ENCODE data around the gene ANO4.
"Not testable (repeated sequence)": the region's sequence is repeated elsewhere in the genome, so short reads cannot be mapped to it uniquely, and the experiment has no call there.

Gene ANO4

GRCh38 chr12:101089271-101089670, 294.7 kb downstream of the ANO4 start:
- H3K4me3 ChIP-seq (ENCODE audit: low read depth, low read length): no peak overlapping the region
- TF ChIP-seq POLR2A (IDR thresholded peaks at IDR 0.05; ENCODE audit: extremely low read depth, insufficient read length) (no peak), MAX (IDR thresholded peaks at IDR 0.05; ENCODE audit: low read depth, low read length) (no peak), CTCF (IDR thresholded peaks at IDR 0.05; ENCODE audit: low read depth, low read length) (no peak), MYC (IDR thresholded peaks at IDR 0.05; ENCODE audit: low read depth, low read length) (no peak)
- DNase-seq (ENCODE audit: low read depth): no peak

DNA sequence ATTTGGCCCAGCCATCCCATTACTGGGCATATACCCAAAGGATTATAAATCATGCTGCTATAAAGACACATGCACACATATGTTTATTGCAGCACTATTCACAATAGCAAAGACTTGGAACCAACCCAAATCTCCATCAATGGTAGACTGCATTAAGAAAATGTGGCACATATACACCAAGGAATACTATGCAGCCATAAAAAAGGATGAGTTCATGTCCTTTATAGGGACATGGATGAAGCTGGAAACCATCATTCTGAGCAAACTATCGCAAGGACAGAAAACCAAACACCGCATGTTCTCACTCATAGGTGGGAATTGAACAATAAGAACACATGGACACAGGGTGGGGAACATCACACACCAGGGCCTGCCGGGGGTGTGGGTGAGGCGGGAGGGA, 295.6 kb downstream of the ANO4 start:
- DNase-seq (ENCODE audit: low read depth); H3K4me3 ChIP-seq (ENCODE audit: low read depth, low read length): not testable (repeated sequence)

GRCh38 chr12:101097829-101098580, 303.4 kb downstream of the ANO4 start:
- TF ChIP-seq MYC (IDR thresholded peaks at IDR 0.05; ENCODE audit: low read depth, low read length) (no peak), POLR2A (IDR thresholded peaks at IDR 0.05; ENCODE audit: extremely low read depth, insufficient read length) (no peak), CTCF (IDR thresholded peaks at IDR 0.05; ENCODE audit: low read depth, low read length) (no peak), MAX (IDR thresholded peaks at IDR 0.05; ENCODE audit: low read depth, low read length) (no peak)
- H3K4me3 ChIP-seq (ENCODE audit: low read depth, low read length): no peak overlapping the region
- DNase-seq (ENCODE audit: low read depth): no peak

GRCh38 chr12:101107032-101107763, 312.6 kb downstream of the ANO4 start:
- DNase-seq (ENCODE audit: low read depth): no peak
- H3K4me3 ChIP-seq (ENCODE audit: low read depth, low read length): no peak overlapping the region
- TF ChIP-seq POLR2A (IDR thresholded peaks at IDR 0.05; ENCODE audit: extremely low read depth, insufficient read length): no peak

DNA sequence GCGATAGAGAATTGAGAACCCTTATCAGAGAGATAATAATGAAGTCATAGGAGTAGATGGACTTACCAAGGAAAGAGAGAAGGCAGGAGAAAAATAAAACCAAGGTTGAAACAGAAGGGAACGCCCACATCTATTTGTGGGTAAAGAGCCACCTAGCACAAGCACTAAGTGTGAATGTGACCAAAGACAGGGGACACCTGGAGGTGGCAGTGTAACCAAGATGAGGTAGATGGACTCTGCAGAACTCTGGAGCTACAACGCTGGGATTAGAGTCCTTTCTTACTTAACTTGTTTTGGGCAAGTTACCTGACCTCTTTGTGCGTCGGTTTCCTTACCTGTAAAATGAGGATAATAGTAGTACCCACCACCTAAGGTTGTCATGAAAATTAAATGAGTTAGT, 313.6 kb downstream of the ANO4 start:
- no peak overlapping the region for H3K4me3 ChIP-seq (ENCODE audit: low read depth, low read length)
- TF ChIP-seq MAX (IDR thresholded peaks at IDR 0.05; ENCODE audit: low read depth, low read length) (no peak), POLR2A (IDR thresholded peaks at IDR 0.05; ENCODE audit: extremely low read depth, insufficient read length) (no peak), MYC (IDR thresholded peaks at IDR 0.05; ENCODE audit: low read depth, low read length) (no peak), CTCF (IDR thresholded peaks at IDR 0.05; ENCODE audit: low read depth, low read length) (no peak)
- peak; percentile 11 for DNase-seq (ENCODE audit: low read depth)

GRCh38 chr12:101110866-101111265, 316.3 kb downstream of the ANO4 start:
- no peak for DNase-seq (ENCODE audit: low read depth)
- TF ChIP-seq MYC (IDR thresholded peaks at IDR 0.05; ENCODE audit: low read depth, low read length) (no peak), CTCF (IDR thresholded peaks at IDR 0.05; ENCODE audit: low read depth, low read length) (no peak), POLR2A (IDR thresholded peaks at IDR 0.05; ENCODE audit: extremely low read depth, insufficient read length) (no peak)
- no peak overlapping the region for H3K4me3 ChIP-seq (ENCODE audit: low read depth, low read length)

DNA sequence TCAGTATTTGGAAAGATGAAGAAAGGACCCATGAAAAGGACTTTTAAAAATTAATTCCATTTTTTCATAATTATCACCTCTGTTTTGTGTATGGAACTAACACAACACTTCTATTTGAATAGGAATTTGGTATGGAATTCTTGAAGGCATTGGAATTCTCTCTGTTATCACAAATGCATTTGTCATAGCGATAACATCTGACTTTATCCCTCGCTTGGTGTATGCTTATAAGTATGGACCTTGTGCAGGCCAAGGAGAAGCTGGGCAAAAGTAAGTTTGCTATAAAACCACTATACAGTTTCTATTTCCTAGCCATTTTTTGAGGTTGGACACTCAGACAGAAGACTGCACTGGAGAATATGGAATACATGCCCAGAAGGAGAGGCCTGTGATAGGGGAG, 316.9 kb downstream of the ANO4 start:
- DNase-seq (ENCODE audit: low read depth): no peak
- TF ChIP-seq POLR2A (IDR thresholded peaks at IDR 0.05; ENCODE audit: extremely low read depth, insufficient read length) (no peak), MAX (IDR thresholded peaks at IDR 0.05; ENCODE audit: low read depth, low read length) (no peak), MYC (IDR thresholded peaks at IDR 0.05; ENCODE audit: low read depth, low read length) (no peak), CTCF (IDR thresholded peaks at IDR 0.05; ENCODE audit: low read depth, low read length) (no peak)
- no peak overlapping the region for H3K4me3 ChIP-seq (ENCODE audit: low read depth, low read length)

Data from NB4 (cell line).